HepG2 (cell line): ENCODE data around the gene TK1. TPM values are rescaled to one million over a fixed set of nuclear protein-coding genes. Genes with fewer than 3 reads are reported as not detected.

Experiments
- ATAC-seq: fragments of 200-7000 bp; cut with Tn5 transposase; 3 replicates; pipeline ENCODE4 v1.9.1; 2020; ENCODE audit warnings: mild to moderate bottlenecking, moderate library complexity
- BruUV-seq: library from RNA; stranded (reverse); fragments of 400-500 nt; replicated peaks from 2 replicates; lab custom pipeline; 2021; lab: Mats Ljungman, UMichigan
- CTCF ChIA-PET: fragments of 300-600 bp; formaldehyde crosslinking; extraction: SDS; loops from one replicate; lab custom pipeline; 2021; ENCODE audit warnings: low total read pairs, inconsistent platforms, low intra/inter-chr PET ratio; lab: Yijun Ruan, JAX
- POLR2A ChIA-PET: fragments of 350-600 bp; sonication (Branson Sonifier 250); formaldehyde crosslinking; loops from one replicate; lab custom pipeline; 2020; ENCODE audit warnings: antibody characterized with exemption, inconsistent platforms; lab: Yijun Ruan, JAX
- DNase-seq: peaks from one replicate; pipeline ENCODE4 v3.0.0-alpha.2; 2015; ENCODE audit warnings: low spot score
- FAIRE-seq: peaks from 3 replicates; lab custom pipeline; 2011; peaks lifted over from hg19 to GRCh38; lab: Jason Lieb, UNC
- H2AFZ ChIP-seq: one replicate; pipeline ENCODE4 v1.6.1; 2011; ENCODE audit warnings: low read length, inconsistent platforms
- H3K27ac ChIP-seq: fragments of 300-600 bp; 3 replicates; pipeline ENCODE4 v1.8.0; 2011; ENCODE audit warnings: mixed run types, mild to moderate bottlenecking, mixed read lengths, low read length, inconsistent platforms; ENCODE audit not compliant: insufficient read depth; ENCODE audit errors: extremely low read length
- H3K27me3 ChIP-seq, 2 experiments: fragments of 200-600 bp in 1 of 2; 2 replicates in 1 of 2; 3 replicates in 1 of 2; pipeline versions ENCODE4 v1.6.0 to v1.8.0; 2011; ENCODE audit warnings: low read length in 2 of 2, mild to moderate bottlenecking in 2 of 2, moderate library complexity in 2 of 2, inconsistent platforms in 1 of 2; ENCODE audit not compliant: insufficient read depth in 2 of 2, control insufficient read depth in 1 of 2
- H3K36me3 ChIP-seq, 2 experiments: fragments of 200-600 bp in 1 of 2; replicated peaks in 1 of 2; 2 replicates in 1 of 2; 3 replicates in 1 of 2; pipeline versions ENCODE4 v1.5.1 to v1.8.0; 2011; ENCODE audit warnings: low read length in 2 of 2, inconsistent platforms in 1 of 2; ENCODE audit not compliant: insufficient read depth in 2 of 2, control insufficient read depth in 1 of 2
- H3K4me1 ChIP-seq: 2 replicates; pipeline ENCODE4 v1.5.1; 2012; ENCODE audit warnings: low read length, inconsistent platforms; ENCODE audit not compliant: insufficient read depth
- H3K4me2 ChIP-seq: 2 replicates; pipeline ENCODE4 v1.6.0; 2011; ENCODE audit warnings: low read depth, low read length, inconsistent platforms
- H3K4me3 ChIP-seq, 3 experiments: fragments of 200-600 bp in 1 of 3; sonication (generic), shearing (Covaris generic) in 1 of 3; replicated peaks in 1 of 3; 2 replicates each; pipeline ENCODE4 v1.5.1; 2011 to 2016; ENCODE audit warnings: low read length in 3 of 3, inconsistent platforms in 2 of 3, low read depth in 2 of 3, mild to moderate bottlenecking in 2 of 3, control low read depth in 1 of 3, mixed read lengths in 1 of 3; ENCODE audit not compliant: insufficient read depth in 1 of 3
- H3K79me2 ChIP-seq: one replicate; pipeline ENCODE4 v1.6.1; 2011; ENCODE audit warnings: low read length, inconsistent platforms; ENCODE audit not compliant: insufficient read depth
- H3K9ac ChIP-seq: 2 replicates; pipeline ENCODE4 v1.6.0; 2011; ENCODE audit warnings: mild to moderate bottlenecking, low read depth, low read length, inconsistent platforms; ENCODE audit not compliant: insufficient read depth
- H3K9me3 ChIP-seq: 2 replicates; pipeline ENCODE4 v1.5.1; 2012; ENCODE audit warnings: mild to moderate bottlenecking, low read length
- H4K20me1 ChIP-seq: 2 replicates; pipeline ENCODE4 v1.6.0; 2011; ENCODE audit warnings: inconsistent platforms, mild to moderate bottlenecking, low read length, moderate library complexity; ENCODE audit not compliant: insufficient read depth
- MIXL1 ChIP-seq: IDR thresholded peaks from 2 replicates; pipeline ENCODE4 v1.6.1; 2016
- REPIN1 ChIP-seq: sonication (generic); formaldehyde crosslinking; IDR thresholded peaks from 2 replicates; pipeline ENCODE4 v1.8.0; 2022; ENCODE audit warnings: missing genetic modification reagents, low read depth, mild to moderate bottlenecking, borderline replicate concordance
- RFX1 ChIP-seq: fragments of 450-650 bp; IDR thresholded peaks from 2 replicates; pipeline ENCODE4 v1.6.1; 2017
- SKI ChIP-seq: fragments of 450-650 bp; IDR thresholded peaks from one replicate; pipeline ENCODE4 v1.6.1; 2018; ENCODE audit warnings: mild to moderate bottlenecking; ENCODE audit not compliant: partially characterized antibody
- SNRNP70 ChIP-seq: fragments of 200-400 bp; formaldehyde crosslinking; IDR thresholded peaks from 2 replicates; pipeline ENCODE4 v1.6.1; 2017; ENCODE audit warnings: mild to moderate bottlenecking, low read depth, low read length, moderate library complexity
- TRIM22 ChIP-seq: fragments of 450-650 bp; IDR thresholded peaks from 2 replicates; pipeline ENCODE4 v1.6.1; 2017
- ZBTB38 ChIP-seq: sonication (generic); formaldehyde crosslinking; IDR thresholded peaks from 2 replicates; pipeline ENCODE4 v1.5.1; 2020; ENCODE audit warnings: mild to moderate bottlenecking, missing genetic modification reagents
- ZHX1 ChIP-seq: sonication (generic); formaldehyde crosslinking; IDR thresholded peaks from 2 replicates; pipeline ENCODE4 v1.8.1; 2022; ENCODE audit warnings: low read depth, mild to moderate bottlenecking, missing genetic modification reagents
- ZNF33B ChIP-seq: sonication (generic); formaldehyde crosslinking; IDR thresholded peaks from 2 replicates; pipeline ENCODE4 v1.5.1; 2020; ENCODE audit warnings: mild to moderate bottlenecking, missing genetic modification reagents
- ZNF616 ChIP-seq: sonication (generic); formaldehyde crosslinking; IDR thresholded peaks from 2 replicates; pipeline ENCODE4 v1.5.0; 2020; ENCODE audit warnings: low read depth, mild to moderate bottlenecking, missing genetic modification reagents
- ZNF891 ChIP-seq: sonication (generic); formaldehyde crosslinking; IDR thresholded peaks from 2 replicates; pipeline ENCODE4 v1.5.0; 2020; ENCODE audit warnings: mild to moderate bottlenecking, missing genetic modification reagents
- WGBS: methylation state at CpG from one replicate; pipeline ENCODE4 v1.1.6; 2017; ENCODE audit warnings: low lambda C conversion rate; 5-methylcytosine and 5-hydroxymethylcytosine counted together
- in situ Hi-C: cut with HindIII; loops from 2 replicates; pipeline ENCODE4 v1.10.0; 2017; ENCODE audit warnings: low pct_unique_long_range_greater_than_20kb; ENCODE audit not compliant: extremely low pct_ligation_motif_present
- intact Hi-C: fragments of 100-400 bp; cut with micrococcal nuclease; formaldehyde crosslinking; loops from one replicate; pipeline ENCODE4 v1.10.0; 2022; ENCODE audit not compliant: unreplicated experiment
- polyA plus RNA-seq, 8 experiments: library from polyadenylated mRNA; depleted of rRNA in 3 of 8; stranded (reverse) in 7 of 8; unstranded in 1 of 8; fragments of >200 nt; fragmentation: Illumina TruSeq in 4 of 8; extraction: Trizol in 4 of 8; gene quantifications; 2 replicates each; pipeline versions ENCODE4 v1.2.1 to v1.2.3, GENCODE V29; 2011 to 2016; ENCODE audit warnings: low read depth in 4 of 8, missing spikeins in 1 of 8, mixed read lengths in 1 of 8; ENCODE audit not compliant: insufficient read depth in 1 of 8
- total RNA-seq, 5 experiments: library from RNA; depleted of rRNA; stranded (reverse); fragments of >200 nt; fragmentation: Illumina TruSeq; extraction: Trizol; gene quantifications; 2 replicates each; pipeline ENCODE4 v1.2.3, GENCODE V29; 2016; ENCODE audit warnings: low read depth in 1 of 5

The TK1 gene
- total and polyA plus RNA-seq, 2 of the 13 experiments (the other 11 are each of a cell fraction or from before 2014, with no cell fraction given), result 45.0 to 96.0 TPM

- peak; percentile 23 for TF ChIP-seq SKI
- no peak for TF ChIP-seq SNRNP70
- TF ChIP-seq TRIM22, result no peak
These were observed 52.6 kb downstream of the TK1 start (continued) for GRCh38 chr17:78133971-78134898.

GRCh38 chr17:78133179-78133951 is 53.5 kb downstream of the TK1 start:
- intact Hi-C loops, result no loop called here
- H3K27me3 ChIP-seq, result no peaks in the 10 kb centered on the region
- no peaks in the 10 kb centered on the region for H4K20me1 ChIP-seq
- no peak overlapping the region for H2AFZ ChIP-seq
- POLR2A ChIA-PET, result interaction anchor here (0.7 kb wide), 1 partner anchor 175 kb away, joined by 3 read pairs; the partner anchor contains the start of gene TNRC6C
- no peaks in the 10 kb centered on the region for H3K79me2 ChIP-seq
- WGBS, result 68% methylated on average over 25 of the region's 30 CpGs
- CTCF ChIA-PET, result interaction anchor here (1.3 to 2.3 kb wide), 2 partner anchors 16 to 21 kb away, joined by 11 to 17 read pairs; no protein-coding TSS in a partner anchor
- BruUV-seq, result no TSS peak
- H3K9ac ChIP-seq, result no peak overlapping the region
- no peak for FAIRE-seq
- H3K4me3 ChIP-seq, result no peak overlapping the region
- H3K27ac ChIP-seq, result no peak overlapping the region
- peak overlapping the region; percentile 29; the same call in 1 of the 2 replicates for H3K4me2 ChIP-seq
- H3K36me3 ChIP-seq, result no peaks in the 10 kb centered on the region
- ATAC-seq, result no peak
- peaks cover 89% of the 10 kb centered on the region for H3K4me1 ChIP-seq
- no peaks in the 10 kb centered on the region for H3K9me3 ChIP-seq
- DNase-seq, result no peak
- in situ Hi-C loops, result no loop called here
- TF ChIP-seq ZBTB38 (CRISPR knock-in tag) (peak; percentile 52; the same call in 1 of the 2 replicates), ZHX1 (CRISPR knock-in tag) (no peak), REPIN1 (CRISPR knock-in tag) (no peak), ZNF616 (CRISPR knock-in tag) (no peak), RFX1 (no peak), ZNF33B (CRISPR knock-in tag) (no peak), MIXL1 (CRISPR knock-in tag) (no peak), ZNF891 (CRISPR knock-in tag) (no peak)
